Neutrophil (primary cell): Measurements from ENCODE around the gene POC1A.

Experiments used
- H3K27ac ChIP-seq: fragments of 200-600 bp; sonication (generic); 2 replicates; pipeline ENCODE4 v1.5.1; 2016; ENCODE audit warnings: mild to moderate bottlenecking, moderate library complexity
- H3K27me3 ChIP-seq: fragments of 200-600 bp; sonication (generic); 2 replicates; pipeline ENCODE4 v1.6.0; 2016; ENCODE audit warnings: mild to moderate bottlenecking
- H3K36me3 ChIP-seq: fragments of 200-600 bp; sonication (generic); 2 replicates; pipeline ENCODE4 v1.5.1; 2017
- H3K4me1 ChIP-seq, 2 experiments: fragments of 200-600 bp in 1 of 2; sonication (generic) in 1 of 2; 1 replicate in 1 of 2; 2 replicates in 1 of 2; pipeline versions ENCODE4 v1.5.1 to v1.6.1; 2013 to 2016; ENCODE audit warnings: low read depth in 1 of 2, low read length in 1 of 2, mild to moderate bottlenecking in 1 of 2, moderate library complexity in 1 of 2; ENCODE audit not compliant: control insufficient read depth in 1 of 2, insufficient read depth in 1 of 2
- H3K4me3 ChIP-seq, 2 experiments: fragments of 200-600 bp in 1 of 2; sonication (generic) in 1 of 2; 1 replicate in 1 of 2; 2 replicates in 1 of 2; pipeline ENCODE4 v1.5.1; 2013 to 2016; ENCODE audit warnings: low read depth in 1 of 2, low read length in 1 of 2, mild to moderate bottlenecking in 1 of 2, moderate library complexity in 1 of 2
- H3K9me3 ChIP-seq: fragments of 200-600 bp; sonication (generic); 2 replicates; pipeline ENCODE4 v1.5.1; 2016
- CTCF ChIP-seq: fragments of 200-600 bp; sonication (generic); IDR thresholded peaks from 2 replicates; pipeline ENCODE4 v1.5.1; 2016; ENCODE audit warnings: antibody characterized with exemption

POC1A gene

GRCh38 chr3:52054661-52055511, 99.3 kb downstream of the POC1A start:
- Histone ChIP-seq H3K4me3 (peak overlapping the region; percentile 78 to 91), H3K36me3 (no peaks in the 10 kb centered on the region), H3K9me3 (no peaks in the 10 kb centered on the region), H3K27ac (peak overlapping the region; percentile 90), H3K4me1 (peaks cover 55 to 56% of the 10 kb centered on the region in 2 experiments), H3K27me3 (no peaks in the 10 kb centered on the region)
- no peak for TF ChIP-seq CTCF

GRCh38 chr3:52053307-52054304, 100.6 kb downstream of the POC1A start:
- Histone ChIP-seq H3K27me3 (no peaks in the 10 kb centered on the region), H3K36me3 (no peaks in the 10 kb centered on the region)

GRCh38 chr3:52052831-52053306, 101.4 kb downstream of the POC1A start:
- peak overlapping the region; percentile 46 to 50 for H3K4me3 ChIP-seq
- no peaks in the 10 kb centered on the region for H3K36me3 ChIP-seq
- no peaks in the 10 kb centered on the region for H3K9me3 ChIP-seq
- peak overlapping the region; percentile 90 for H3K27ac ChIP-seq
- H3K4me1 ChIP-seq = peaks cover 55 to 56% of the 10 kb centered on the region in 2 experiments
- TF ChIP-seq CTCF = peak; percentile 44
- H3K27me3 ChIP-seq = no peaks in the 10 kb centered on the region

More at GRCh38 chr3:52053307-52054304, 100.6 kb downstream of the POC1A start:
- Histone ChIP-seq H3K27ac (peak overlapping the region; percentile 90), H3K4me3 (peak overlapping the region; percentile 46 to 50), H3K4me1 (peaks cover 55 to 56% of the 10 kb centered on the region in 2 experiments), H3K9me3 (no peaks in the 10 kb centered on the region)
- TF ChIP-seq CTCF = no peak

GRCh38 chr3:52051444-52051843, 102.8 kb downstream of the POC1A start:
- Histone ChIP-seq H3K36me3 (no peaks in the 10 kb centered on the region), H3K9me3 (no peaks in the 10 kb centered on the region), H3K4me3 (no peak overlapping the region), H3K4me1 (peaks cover 43 to 44% of the 10 kb centered on the region in 2 experiments), H3K27me3 (no peaks in the 10 kb centered on the region), H3K27ac (peak overlapping the region; percentile 90)
- TF ChIP-seq CTCF = no peak

GRCh38 chr3:52050571-52050970, 103.7 kb downstream of the POC1A start:
- Histone ChIP-seq H3K27me3 (no peaks in the 10 kb centered on the region), H3K27ac (no peak overlapping the region), H3K4me3 (no peak overlapping the region), H3K9me3 (no peaks in the 10 kb centered on the region), H3K4me1 (peaks cover 39 to 43% of the 10 kb centered on the region in 2 experiments), H3K36me3 (no peaks in the 10 kb centered on the region)
- no peak for TF ChIP-seq CTCF
